WTC11 (cell line): Measurements from ENCODE around the gene KRT4. TPM values are rescaled to one million over a fixed set of nuclear protein-coding genes. Genes with fewer than 3 reads are reported as not detected.

Source experiments
- ATAC-seq: fragments of 200-7000 bp; cut with Tn5 transposase; 2 replicates; pipeline ENCODE4 v1.10.0; 2021; ENCODE audit warnings: mild to moderate bottlenecking, moderate library complexity
- CTCF ChIA-PET: fragments of 300-600 bp; sonication (Branson Sonifier 250); formaldehyde crosslinking; loops from one replicate; lab custom pipeline; 2021; ENCODE audit warnings: antibody characterized with exemption; lab: Charles Lee
- POLR2A ChIA-PET: fragments of 350-600 bp; sonication (Branson Sonifier 250); formaldehyde crosslinking; loops from one replicate; lab custom pipeline; 2021; ENCODE audit warnings: antibody characterized with exemption; lab: Charles Lee
- DNase-seq: peaks from one replicate; pipeline ENCODE4 v3.0.0; 2021; ENCODE audit warnings: low spot score
- H3K27ac Mint-ChIP-seq: 2 replicates; pipeline ENCODE4 v1.8.0; 2021; ENCODE audit warnings: mixed read lengths
- H3K27me3 Mint-ChIP-seq: 2 replicates; pipeline ENCODE4 v1.8.0; 2021; ENCODE audit warnings: low read depth, mild to moderate bottlenecking, moderate library complexity, mixed read lengths
- H3K36me3 Mint-ChIP-seq: 2 replicates; pipeline ENCODE4 v1.8.0; 2021; ENCODE audit warnings: mixed read lengths
- H3K4me1 Mint-ChIP-seq: 2 replicates; pipeline ENCODE4 v1.8.0; 2022; ENCODE audit warnings: mixed read lengths
- H3K4me3 Mint-ChIP-seq: 2 replicates; pipeline ENCODE4 v1.8.0; 2021; ENCODE audit warnings: mild to moderate bottlenecking, moderate library complexity, mixed read lengths
- H3K9me3 Mint-ChIP-seq: 2 replicates; pipeline ENCODE4 v1.8.0; 2021; ENCODE audit warnings: mixed read lengths
- ARID4B ChIP-seq: sonication (generic); formaldehyde crosslinking; IDR thresholded peaks from 2 replicates; pipeline ENCODE4 v1.8.0; 2023; ENCODE audit warnings: missing genetic modification reagents, mild to moderate bottlenecking, borderline replicate concordance
- ATF3 ChIP-seq: sonication (generic); formaldehyde crosslinking; conservative IDR thresholded peaks from 2 replicates; pipeline ENCODE4 v1.8.1; 2022; ENCODE audit warnings: mild to moderate bottlenecking, missing genetic modification reagents
- CREM ChIP-seq: sonication (generic); formaldehyde crosslinking; IDR thresholded peaks from 2 replicates; pipeline ENCODE4 v1.8.1; 2022; ENCODE audit warnings: mild to moderate bottlenecking, missing genetic modification reagents, moderate library complexity
- GTF2I ChIP-seq: fragments of 250-450 bp; sonication (Bioruptor Pico); conservative IDR thresholded peaks from 2 replicates; pipeline ENCODE4 v1.4.0; 2021; ENCODE audit warnings: mild to moderate bottlenecking
- MXD4 ChIP-seq: fragments of 250-450 bp; sonication (Bioruptor Pico); IDR thresholded peaks from 2 replicates; pipeline ENCODE4 v1.8.0; 2021; ENCODE audit warnings: mild to moderate bottlenecking, moderate library complexity, borderline replicate concordance
- MYBL2 ChIP-seq: sonication (generic); formaldehyde crosslinking; IDR thresholded peaks from 2 replicates; pipeline ENCODE4 v1.8.1; 2023; ENCODE audit warnings: mild to moderate bottlenecking, moderate library complexity, missing genetic modification reagents
- NFYB ChIP-seq: sonication (generic); formaldehyde crosslinking; conservative IDR thresholded peaks from 2 replicates; pipeline ENCODE4 v1.8.0; 2022; ENCODE audit warnings: low read depth, missing genetic modification reagents
- NR3C1 ChIP-seq: sonication (generic); formaldehyde crosslinking; conservative IDR thresholded peaks from 2 replicates; pipeline ENCODE4 v1.8.1; 2023; ENCODE audit warnings: low read depth, mild to moderate bottlenecking, missing genetic modification reagents
- RORB ChIP-seq: fragments of 250-450 bp; sonication (Bioruptor Pico); IDR thresholded peaks from 2 replicates; pipeline ENCODE4 v1.9.0; 2021; ENCODE audit warnings: mild to moderate bottlenecking
- SOX15 ChIP-seq: fragments of 250-450 bp; sonication (Bioruptor Pico); IDR thresholded peaks from 2 replicates; pipeline ENCODE4 v1.9.0; 2021; ENCODE audit warnings: mild to moderate bottlenecking
- SP1 ChIP-seq: sonication (generic); formaldehyde crosslinking; conservative IDR thresholded peaks from 2 replicates; pipeline ENCODE4 v1.8.1; 2022; ENCODE audit warnings: missing genetic modification reagents
- ZMAT4 ChIP-seq: fragments of 250-450 bp; sonication (Bioruptor Pico); IDR thresholded peaks from 2 replicates; pipeline ENCODE4 v1.9.0; 2021; ENCODE audit warnings: mild to moderate bottlenecking
- ZNF138 ChIP-seq: sonication (generic); formaldehyde crosslinking; conservative IDR thresholded peaks from 2 replicates; pipeline ENCODE4 v1.8.1; 2022; ENCODE audit warnings: mild to moderate bottlenecking, moderate library complexity, missing genetic modification reagents
- ZNF219 ChIP-seq: sonication (generic); formaldehyde crosslinking; IDR thresholded peaks from 2 replicates; pipeline ENCODE4 v1.8.0; 2023; ENCODE audit warnings: missing genetic modification reagents, mild to moderate bottlenecking, borderline replicate concordance
- ZNF317 ChIP-seq: sonication (generic); formaldehyde crosslinking; IDR thresholded peaks from 2 replicates; pipeline ENCODE4 v1.8.1; 2023; ENCODE audit warnings: low read depth, mild to moderate bottlenecking, moderate library complexity, missing genetic modification reagents, borderline replicate concordance
- total RNA-seq: library from RNA; stranded (reverse); gene quantifications from 3 replicates; pipeline ENCODE4 v1.2.3, GENCODE V29; 2021
- TF ChIP-seq, protein P1 (sequence below): sonication (generic); formaldehyde crosslinking; IDR thresholded peaks from 2 replicates; pipeline ENCODE4 v1.8.0; 2022; ENCODE audit warnings: mild to moderate bottlenecking, missing genetic modification reagents
- TF ChIP-seq, protein P2 (sequence below): sonication (generic); formaldehyde crosslinking; IDR thresholded peaks from 2 replicates; pipeline ENCODE4 v1.8.0; 2022; ENCODE audit warnings: mild to moderate bottlenecking, missing genetic modification reagents

The KRT4 gene
- total RNA-seq, 1 experiment from 2014 or later, result not detected

- TF ChIP-seq NR3C1 (CRISPR knock-in tag) (no peak), ZNF317 (CRISPR knock-in tag) (no peak), SP1 (no peak), ZMAT4 (CRISPR knock-in tag) (no peak), ARID4B (CRISPR knock-in tag) (no peak), GTF2I (CRISPR knock-in tag) (no peak), SOX15 (CRISPR knock-in tag) (no peak), MXD4 (CRISPR knock-in tag) (no peak)
- TF ChIP-seq, protein P1, sequence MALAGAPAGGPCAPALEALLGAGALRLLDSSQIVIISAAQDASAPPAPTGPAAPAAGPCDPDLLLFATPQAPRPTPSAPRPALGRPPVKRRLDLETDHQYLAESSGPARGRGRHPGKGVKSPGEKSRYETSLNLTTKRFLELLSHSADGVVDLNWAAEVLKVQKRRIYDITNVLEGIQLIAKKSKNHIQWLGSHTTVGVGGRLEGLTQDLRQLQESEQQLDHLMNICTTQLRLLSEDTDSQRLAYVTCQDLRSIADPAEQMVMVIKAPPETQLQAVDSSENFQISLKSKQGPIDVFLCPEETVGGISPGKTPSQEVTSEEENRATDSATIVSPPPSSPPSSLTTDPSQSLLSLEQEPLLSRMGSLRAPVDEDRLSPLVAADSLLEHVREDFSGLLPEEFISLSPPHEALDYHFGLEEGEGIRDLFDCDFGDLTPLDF (CRISPR knock-in tag), result no peak
Observed at GRCh38 chr12:52812749-52813148, 1.2 kb downstream of the KRT4 start (continued).

DNA sequence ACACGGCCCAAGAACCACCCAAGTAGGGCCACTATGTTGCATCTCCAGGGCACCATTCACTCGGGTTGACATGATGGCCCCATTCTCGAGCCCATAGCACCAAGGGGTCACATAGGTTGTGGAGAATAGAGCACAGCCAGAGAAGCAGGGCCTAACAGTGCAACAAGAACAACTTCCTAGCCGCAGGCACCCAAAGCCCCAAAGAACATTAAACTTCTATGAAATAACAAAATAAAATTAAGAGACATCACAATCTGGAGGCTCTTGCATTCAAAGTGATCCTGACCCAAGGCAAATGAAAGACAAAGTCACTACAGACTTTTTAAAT, 1.9 kb downstream of the KRT4 start:
- TF ChIP-seq CREM (CRISPR knock-in tag) (no peak), RORB (CRISPR knock-in tag) (no peak), ZNF138 (CRISPR knock-in tag) (no peak), ATF3 (no peak)
- TF ChIP-seq, protein P2, sequence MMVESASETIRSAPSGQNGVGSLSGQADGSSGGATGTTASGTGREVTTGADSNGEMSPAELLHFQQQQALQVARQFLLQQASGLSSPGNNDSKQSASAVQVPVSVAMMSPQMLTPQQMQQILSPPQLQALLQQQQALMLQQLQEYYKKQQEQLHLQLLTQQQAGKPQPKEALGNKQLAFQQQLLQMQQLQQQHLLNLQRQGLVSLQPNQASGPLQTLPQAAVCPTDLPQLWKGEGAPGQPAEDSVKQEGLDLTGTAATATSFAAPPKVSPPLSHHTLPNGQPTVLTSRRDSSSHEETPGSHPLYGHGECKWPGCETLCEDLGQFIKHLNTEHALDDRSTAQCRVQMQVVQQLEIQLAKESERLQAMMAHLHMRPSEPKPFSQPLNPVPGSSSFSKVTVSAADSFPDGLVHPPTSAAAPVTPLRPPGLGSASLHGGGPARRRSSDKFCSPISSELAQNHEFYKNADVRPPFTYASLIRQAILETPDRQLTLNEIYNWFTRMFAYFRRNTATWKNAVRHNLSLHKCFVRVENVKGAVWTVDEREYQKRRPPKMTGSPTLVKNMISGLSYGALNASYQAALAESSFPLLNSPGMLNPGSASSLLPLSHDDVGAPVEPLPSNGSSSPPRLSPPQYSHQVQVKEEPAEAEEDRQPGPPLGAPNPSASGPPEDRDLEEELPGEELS (CRISPR knock-in tag), result no peak
- TF ChIP-seq, all 79 proteins: peak for 0
- ChIA-PET CTCF (interaction anchor here (2.1 kb wide), 1 partner anchor 54 kb away, joined by 8 read pairs; no protein-coding TSS in a partner anchor), POLR2A (no interaction called here)
- Mint-ChIP-seq H3K4me3 (no peak overlapping the region), H3K4me1 (no peaks in the 10 kb centered on the region), H3K36me3 (no peaks in the 10 kb centered on the region), H3K9me3 (no peaks in the 10 kb centered on the region), H3K27ac (no peak overlapping the region), H3K27me3 (peaks cover 2% of the 10 kb centered on the region; the same call in 1 of the 2 replicates)
- no peak for DNase-seq
- no peak for ATAC-seq

DNA sequence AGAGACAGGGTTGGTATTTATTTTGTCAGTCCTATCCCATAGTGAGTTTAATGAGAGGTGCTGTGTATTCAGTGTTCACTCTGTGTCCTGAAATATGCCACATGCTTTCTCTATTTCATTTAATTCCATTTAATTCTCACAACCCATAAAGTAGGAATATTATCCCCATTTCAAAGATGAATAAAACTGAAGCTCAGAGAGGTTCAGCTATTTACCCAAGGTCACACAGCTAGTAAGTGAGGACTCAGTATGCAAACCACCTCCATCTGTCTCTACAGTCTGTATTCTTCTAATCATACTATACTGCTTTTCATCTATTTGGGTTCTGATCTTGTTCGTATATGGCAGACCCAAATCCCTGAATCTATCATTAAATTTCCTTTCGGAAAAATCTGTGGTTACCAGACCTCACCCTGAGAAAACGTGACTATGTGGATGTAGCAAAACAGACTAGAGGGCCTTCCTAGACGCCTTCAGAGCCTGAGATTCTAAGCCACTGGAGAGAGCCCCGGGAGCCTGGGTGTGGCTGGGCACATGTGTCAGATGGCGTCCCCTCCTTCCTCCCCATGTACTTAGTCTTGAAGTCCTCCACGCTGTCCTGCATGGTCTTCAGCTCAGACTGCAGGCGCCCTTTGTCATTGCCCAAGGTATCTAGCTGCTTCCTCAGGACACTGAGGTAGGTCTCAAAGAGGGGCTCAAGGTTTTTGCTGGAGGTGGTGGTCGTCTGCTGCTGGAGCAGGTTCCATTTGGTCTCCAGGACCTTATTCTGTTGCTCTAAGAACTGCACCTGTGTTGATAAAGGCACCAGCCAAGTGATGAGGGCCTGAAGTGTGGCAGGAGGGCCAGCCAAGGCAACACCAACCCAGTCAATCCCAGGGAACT, 2.5 kb downstream of the KRT4 start:
- H3K27me3 Mint-ChIP-seq, result peaks cover 2% of the 10 kb centered on the region; the same call in 1 of the 2 replicates
- H3K4me3 Mint-ChIP-seq, result no peak overlapping the region
- no peaks in the 10 kb centered on the region for H3K9me3 Mint-ChIP-seq
- no peaks in the 10 kb centered on the region for H3K4me1 Mint-ChIP-seq
- DNase-seq (no peak), ATAC-seq (no peak)
- ChIA-PET POLR2A (no interaction called here), CTCF (interaction anchor here (1.0 to 2.1 kb wide), 3 partner anchors 54 to 59 kb away, joined by 3 to 8 read pairs (median 4); no protein-coding TSS in a partner anchor)
- no peaks in the 10 kb centered on the region for H3K36me3 Mint-ChIP-seq
- no peak overlapping the region for H3K27ac Mint-ChIP-seq
- TF ChIP-seq ZNF219 (CRISPR knock-in tag) (no peak), MYBL2 (no peak), ATF3 (no peak), NFYB (CRISPR knock-in tag) (no peak), ARID4B (CRISPR knock-in tag) (no peak)
